Neural cell (in vitro differentiated cells): Measurements from ENCODE around the gene CFAP99. TPM values are rescaled to one million over a fixed set of nuclear protein-coding genes. Genes with fewer than 3 reads are reported as not detected.

ENCODE experiments used
- H2AFZ ChIP-seq: fragments of 200-600, 300-800 bp; sonication (generic), shearing (Covaris generic); 2 replicates; pipeline ENCODE4 v1.6.0; 2014; ENCODE audit warnings: low read depth, mild to moderate bottlenecking, antibody characterized with exemption, low read length, moderate library complexity
- H3F3A ChIP-seq: fragments of 200-600 bp; shearing (Covaris generic); 2 replicates; pipeline ENCODE4 v1.6.1; 2016; ENCODE audit warnings: mild to moderate bottlenecking, moderate library complexity, mixed read lengths, antibody characterized with exemption, low read length; ENCODE audit not compliant: insufficient read depth, poor library complexity, severe bottlenecking
- H3K27ac ChIP-seq: fragments of 200-600, 300-800 bp; sonication (generic), shearing (Covaris generic); 2 replicates; pipeline ENCODE4 v1.5.1; 2014; ENCODE audit warnings: mild to moderate bottlenecking, low read length, moderate library complexity
- H3K27me3 ChIP-seq: fragments of 300-800, 200-600 bp; sonication (generic), shearing (Covaris generic); 2 replicates; pipeline ENCODE4 v1.6.0; 2014; ENCODE audit warnings: mild to moderate bottlenecking, low read depth, low read length, moderate library complexity; ENCODE audit not compliant: insufficient read depth
- H3K36me3 ChIP-seq: fragments of 300-800, 200-600 bp; sonication (generic), shearing (Covaris generic); 2 replicates; pipeline ENCODE4 v1.5.1; 2014; ENCODE audit warnings: mild to moderate bottlenecking, antibody characterized with exemption, low read length, moderate library complexity; ENCODE audit not compliant: insufficient read depth
- H3K4me2 ChIP-seq: fragments of 300-800, 200-600 bp; sonication (generic), shearing (Covaris generic); 2 replicates; pipeline ENCODE4 v1.6.0; 2014; ENCODE audit warnings: mild to moderate bottlenecking, low read length
- H3K4me3 ChIP-seq: fragments of 300-800, 200-600 bp; sonication (generic), shearing (Covaris generic); 2 replicates; pipeline ENCODE4 v1.5.1; 2014; ENCODE audit warnings: mild to moderate bottlenecking, low read length, moderate library complexity
- H3K79me2 ChIP-seq: fragments of 200-600 bp; shearing (Covaris generic); replicated peaks from 2 replicates; pipeline ENCODE4 v1.6.0; 2014; ENCODE audit warnings: mild to moderate bottlenecking, low read length, moderate library complexity; ENCODE audit not compliant: insufficient read depth
- H3K9ac ChIP-seq: fragments of 300-800, 200-600 bp; sonication (generic), shearing (Covaris generic); 2 replicates; pipeline ENCODE4 v1.6.1; 2016; ENCODE audit warnings: mild to moderate bottlenecking, low read length, mixed read lengths
- H3K9me2 ChIP-seq: fragments of 200-600 bp; shearing (Covaris generic); 2 replicates; pipeline ENCODE4 v1.6.1; 2016; ENCODE audit warnings: mild to moderate bottlenecking, low read length, mixed read lengths; ENCODE audit not compliant: insufficient read depth
- H3K9me3 ChIP-seq: fragments of 200-600, 300-800 bp; sonication (generic), shearing (Covaris generic); 2 replicates; pipeline ENCODE4 v1.6.1; 2016; ENCODE audit warnings: mild to moderate bottlenecking, mixed run types, low read length, moderate library complexity, mixed read lengths
- H4K20me1 ChIP-seq: fragments of 200-600 bp; shearing (Covaris generic); 2 replicates; pipeline ENCODE4 v1.6.1; 2016; ENCODE audit warnings: mild to moderate bottlenecking, mixed run types; ENCODE audit not compliant: insufficient read depth
- EP300 ChIP-seq: fragments of 450-650 bp; conservative IDR thresholded peaks from 2 replicates; pipeline ENCODE4 v1.6.1; 2014; ENCODE audit warnings: antibody characterized with exemption, mild to moderate bottlenecking, moderate library complexity; ENCODE audit not compliant: poor library complexity, severe bottlenecking
- EZH2 ChIP-seq: fragments of 200-600, 300-800 bp; shearing (Covaris generic), sonication (generic); IDR thresholded peaks from 2 replicates; pipeline ENCODE4 v1.6.1; 2014; ENCODE audit warnings: antibody characterized with exemption, low read length, borderline replicate concordance, mild to moderate bottlenecking; ENCODE audit not compliant: insufficient read depth, poor library complexity, severe bottlenecking
- MXI1 ChIP-seq: fragments of 450-650 bp; conservative IDR thresholded peaks from 2 replicates; pipeline ENCODE4 v1.6.1; 2014; ENCODE audit warnings: antibody characterized with exemption, mild to moderate bottlenecking; ENCODE audit not compliant: poor library complexity, severe bottlenecking
- POLR2AphosphoS5 ChIP-seq: IDR thresholded peaks from 2 replicates; pipeline ENCODE4 v1.6.1; 2012
- RAD21 ChIP-seq: fragments of 450-650 bp; conservative IDR thresholded peaks from 2 replicates; pipeline ENCODE4 v1.6.1; 2014; ENCODE audit warnings: antibody characterized with exemption, mild to moderate bottlenecking, moderate library complexity
- SMC3 ChIP-seq: fragments of 450-650 bp; conservative IDR thresholded peaks from 2 replicates; pipeline ENCODE4 v1.6.1; 2014; ENCODE audit warnings: antibody characterized with exemption, mild to moderate bottlenecking, moderate library complexity; ENCODE audit not compliant: poor library complexity
- TAF1 ChIP-seq: IDR thresholded peaks from 2 replicates; pipeline ENCODE4 v1.6.1; 2012; ENCODE audit warnings: low read depth
- polyA plus RNA-seq: library from polyadenylated mRNA; depleted of rRNA; stranded (reverse); fragments of >200 nt; gene quantifications from 2 replicates; pipeline ENCODE4 v1.2.3, GENCODE V29; 2014
- TF ChIP-seq, protein P1 (sequence below): IDR thresholded peaks from 2 replicates; pipeline ENCODE4 v1.6.1; 2012; ENCODE audit warnings: borderline replicate concordance
- TF ChIP-seq, protein P2 (sequence below): fragments of 450-650 bp; IDR thresholded peaks from 2 replicates; pipeline ENCODE4 v1.5.1; 2014; ENCODE audit warnings: antibody characterized with exemption, mild to moderate bottlenecking, moderate library complexity; ENCODE audit not compliant: poor library complexity, severe bottlenecking

The CFAP99 gene
- polyA plus RNA-seq, 1 donor from 2014 or later: not detected

DNA sequence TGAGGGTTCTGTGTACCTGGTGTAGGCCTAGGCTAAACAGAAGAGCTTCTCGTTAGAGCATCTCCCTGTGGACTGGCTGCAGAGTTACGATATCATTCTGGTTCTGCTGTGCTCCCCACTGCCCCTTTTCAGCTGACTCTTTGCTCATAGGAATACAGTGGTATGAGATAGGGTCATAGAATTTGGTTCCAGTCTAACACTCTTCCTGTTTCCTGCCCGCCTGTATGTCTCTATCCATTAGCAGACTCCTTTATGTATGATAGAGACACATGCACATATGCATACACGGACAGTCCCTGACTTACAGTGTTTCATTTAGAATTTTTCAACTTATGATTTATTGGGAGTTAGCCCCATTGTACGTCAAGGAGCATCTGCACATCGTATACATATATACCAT, 65.4 kb downstream of the CFAP99 start:
- H3K27ac ChIP-seq: no peak overlapping the region
- TF ChIP-seq POLR2AphosphoS5 (no peak), MXI1 (no peak)
- TF ChIP-seq, protein P1, sequence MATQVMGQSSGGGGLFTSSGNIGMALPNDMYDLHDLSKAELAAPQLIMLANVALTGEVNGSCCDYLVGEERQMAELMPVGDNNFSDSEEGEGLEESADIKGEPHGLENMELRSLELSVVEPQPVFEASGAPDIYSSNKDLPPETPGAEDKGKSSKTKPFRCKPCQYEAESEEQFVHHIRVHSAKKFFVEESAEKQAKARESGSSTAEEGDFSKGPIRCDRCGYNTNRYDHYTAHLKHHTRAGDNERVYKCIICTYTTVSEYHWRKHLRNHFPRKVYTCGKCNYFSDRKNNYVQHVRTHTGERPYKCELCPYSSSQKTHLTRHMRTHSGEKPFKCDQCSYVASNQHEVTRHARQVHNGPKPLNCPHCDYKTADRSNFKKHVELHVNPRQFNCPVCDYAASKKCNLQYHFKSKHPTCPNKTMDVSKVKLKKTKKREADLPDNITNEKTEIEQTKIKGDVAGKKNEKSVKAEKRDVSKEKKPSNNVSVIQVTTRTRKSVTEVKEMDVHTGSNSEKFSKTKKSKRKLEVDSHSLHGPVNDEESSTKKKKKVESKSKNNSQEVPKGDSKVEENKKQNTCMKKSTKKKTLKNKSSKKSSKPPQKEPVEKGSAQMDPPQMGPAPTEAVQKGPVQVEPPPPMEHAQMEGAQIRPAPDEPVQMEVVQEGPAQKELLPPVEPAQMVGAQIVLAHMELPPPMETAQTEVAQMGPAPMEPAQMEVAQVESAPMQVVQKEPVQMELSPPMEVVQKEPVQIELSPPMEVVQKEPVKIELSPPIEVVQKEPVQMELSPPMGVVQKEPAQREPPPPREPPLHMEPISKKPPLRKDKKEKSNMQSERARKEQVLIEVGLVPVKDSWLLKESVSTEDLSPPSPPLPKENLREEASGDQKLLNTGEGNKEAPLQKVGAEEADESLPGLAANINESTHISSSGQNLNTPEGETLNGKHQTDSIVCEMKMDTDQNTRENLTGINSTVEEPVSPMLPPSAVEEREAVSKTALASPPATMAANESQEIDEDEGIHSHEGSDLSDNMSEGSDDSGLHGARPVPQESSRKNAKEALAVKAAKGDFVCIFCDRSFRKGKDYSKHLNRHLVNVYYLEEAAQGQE: no peak
- H3K4me3 ChIP-seq: no peak overlapping the region
- H3K27me3 ChIP-seq: no peaks in the 10 kb centered on the region
- no peak overlapping the region for H3K4me2 ChIP-seq
- no peaks in the 10 kb centered on the region for H3K36me3 ChIP-seq
- H3K9me3 ChIP-seq: no peaks in the 10 kb centered on the region
- no peak overlapping the region for H2AFZ ChIP-seq
- peaks cover 11% of the 10 kb centered on the region for H4K20me1 ChIP-seq
- no peaks in the 10 kb centered on the region for H3K9me2 ChIP-seq
- peaks cover 84% of the 10 kb centered on the region for H3K79me2 ChIP-seq
- no peaks in the 10 kb centered on the region for H3F3A ChIP-seq
- no peak overlapping the region for H3K9ac ChIP-seq

DNA sequence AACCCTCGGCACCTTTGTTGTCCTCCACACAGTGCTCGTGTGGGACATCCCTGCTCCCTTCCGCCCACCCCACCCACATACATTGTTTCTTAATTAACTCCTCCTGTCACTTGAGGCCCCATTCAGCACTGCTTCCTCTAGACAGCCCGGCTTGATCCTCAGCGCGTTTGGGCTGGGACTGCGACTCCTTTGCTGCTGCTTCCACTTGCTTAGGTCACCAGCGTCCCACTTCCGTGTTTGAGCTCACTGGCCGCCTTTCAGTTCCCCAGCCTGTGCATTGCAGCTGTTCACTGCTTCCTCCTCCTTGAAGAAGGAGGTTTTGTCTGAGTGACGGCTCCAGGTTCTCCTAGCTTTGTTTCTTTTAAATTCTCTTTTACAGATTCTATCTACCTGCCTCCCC, 66.2 kb downstream of the CFAP99 start:
- no peak for TF ChIP-seq EZH2
- no peak for TF ChIP-seq POLR2AphosphoS5
- TF ChIP-seq TAF1: no peak
- TF ChIP-seq EP300: no peak
- TF ChIP-seq, protein P1: no peak
- TF ChIP-seq RAD21: no peak
- TF ChIP-seq SMC3: no peak
- TF ChIP-seq, protein P2, sequence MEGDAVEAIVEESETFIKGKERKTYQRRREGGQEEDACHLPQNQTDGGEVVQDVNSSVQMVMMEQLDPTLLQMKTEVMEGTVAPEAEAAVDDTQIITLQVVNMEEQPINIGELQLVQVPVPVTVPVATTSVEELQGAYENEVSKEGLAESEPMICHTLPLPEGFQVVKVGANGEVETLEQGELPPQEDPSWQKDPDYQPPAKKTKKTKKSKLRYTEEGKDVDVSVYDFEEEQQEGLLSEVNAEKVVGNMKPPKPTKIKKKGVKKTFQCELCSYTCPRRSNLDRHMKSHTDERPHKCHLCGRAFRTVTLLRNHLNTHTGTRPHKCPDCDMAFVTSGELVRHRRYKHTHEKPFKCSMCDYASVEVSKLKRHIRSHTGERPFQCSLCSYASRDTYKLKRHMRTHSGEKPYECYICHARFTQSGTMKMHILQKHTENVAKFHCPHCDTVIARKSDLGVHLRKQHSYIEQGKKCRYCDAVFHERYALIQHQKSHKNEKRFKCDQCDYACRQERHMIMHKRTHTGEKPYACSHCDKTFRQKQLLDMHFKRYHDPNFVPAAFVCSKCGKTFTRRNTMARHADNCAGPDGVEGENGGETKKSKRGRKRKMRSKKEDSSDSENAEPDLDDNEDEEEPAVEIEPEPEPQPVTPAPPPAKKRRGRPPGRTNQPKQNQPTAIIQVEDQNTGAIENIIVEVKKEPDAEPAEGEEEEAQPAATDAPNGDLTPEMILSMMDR: no peak
- H3K36me3 ChIP-seq: no peaks in the 10 kb centered on the region
- no peaks in the 10 kb centered on the region for H3F3A ChIP-seq
- no peaks in the 10 kb centered on the region for H3K9me2 ChIP-seq
- H2AFZ ChIP-seq: no peak overlapping the region
- H3K4me3 ChIP-seq: no peak overlapping the region
- H3K9ac ChIP-seq: no peak overlapping the region
- H4K20me1 ChIP-seq: peaks cover 11% of the 10 kb centered on the region
- H3K27ac ChIP-seq: no peak overlapping the region
- H3K9me3 ChIP-seq: no peaks in the 10 kb centered on the region
- H3K79me2 ChIP-seq: peaks cover 77% of the 10 kb centered on the region
- no peak overlapping the region for H3K4me2 ChIP-seq
- no peaks in the 10 kb centered on the region for H3K27me3 ChIP-seq
